OCI-LY1 (cell line): ENCODE results near the gene RINT1.

Experiments
- H2AFZ ChIP-seq: fragments of 200-600 bp; sonication (generic), shearing (Covaris generic); 2 replicates; pipeline ENCODE4 v1.6.0; 2014; ENCODE audit warnings: antibody characterized with exemption, mild to moderate bottlenecking, low read length
- H3F3A ChIP-seq: fragments of 200-600 bp; sonication (generic), shearing (Covaris generic); 2 replicates; pipeline ENCODE4 v1.6.0; 2014; ENCODE audit warnings: mild to moderate bottlenecking, antibody characterized with exemption, low read length, moderate library complexity; ENCODE audit not compliant: insufficient read depth
- H3K27ac ChIP-seq: fragments of 200-600 bp; sonication (generic); 2 replicates; pipeline ENCODE4 v1.5.1; 2014; ENCODE audit warnings: low read length, mixed run types, mild to moderate bottlenecking, low read depth; ENCODE audit not compliant: poor library complexity, severe bottlenecking
- H3K27me3 ChIP-seq: fragments of 200-600 bp; sonication (generic); 2 replicates; pipeline ENCODE4 v1.6.0; 2014; ENCODE audit warnings: antibody characterized with exemption, mild to moderate bottlenecking, low read length, moderate library complexity; ENCODE audit not compliant: insufficient read depth
- H3K36me3 ChIP-seq: fragments of 200-600 bp; sonication (generic); 2 replicates; pipeline ENCODE4 v1.6.1; 2014; ENCODE audit warnings: mild to moderate bottlenecking, antibody characterized with exemption, low read length, moderate library complexity, mixed read lengths; ENCODE audit not compliant: insufficient read depth
- H3K4me1 ChIP-seq: fragments of 200-600 bp; sonication (generic); 2 replicates; pipeline ENCODE4 v1.5.1; 2014; ENCODE audit warnings: mild to moderate bottlenecking, low read length, moderate library complexity; ENCODE audit not compliant: insufficient read depth, severe bottlenecking
- H3K4me2 ChIP-seq: fragments of 200-600 bp; sonication (generic), shearing (Covaris generic); 2 replicates; pipeline ENCODE4 v1.6.1; 2014; ENCODE audit warnings: low read length
- H3K4me3 ChIP-seq: fragments of 200-600 bp; sonication (generic); 2 replicates; pipeline ENCODE4 v1.5.1; 2014; ENCODE audit warnings: low read length, low read depth, mild to moderate bottlenecking, mixed read lengths; ENCODE audit not compliant: poor library complexity, severe bottlenecking
- H3K79me2 ChIP-seq: fragments of 200-600 bp; shearing (Covaris generic); 2 replicates; pipeline ENCODE4 v1.6.1; 2016; ENCODE audit warnings: mixed run types, low read length, mixed read lengths; ENCODE audit not compliant: insufficient read depth
- H3K9ac ChIP-seq: fragments of 200-600 bp; sonication (generic), shearing (Covaris generic); 2 replicates; pipeline ENCODE4 v1.6.1; 2014; ENCODE audit warnings: mild to moderate bottlenecking, low read length, mixed read lengths
- H3K9me2 ChIP-seq: fragments of 200-600 bp; sonication (generic), shearing (Covaris generic); 2 replicates; pipeline ENCODE4 v1.6.1; 2014; ENCODE audit warnings: low read depth, mild to moderate bottlenecking, low read length, mixed read lengths
- H3K9me3 ChIP-seq: fragments of 200-600 bp; shearing (Covaris generic); 2 replicates; pipeline ENCODE4 v1.6.1; 2014; ENCODE audit warnings: low read length, mixed read lengths
- H4K20me1 ChIP-seq: fragments of 200-600 bp; sonication (generic), shearing (Covaris generic); 2 replicates; pipeline ENCODE4 v1.6.0; 2016; ENCODE audit warnings: mild to moderate bottlenecking, low read length; ENCODE audit not compliant: insufficient read depth
- CTCF ChIP-seq: fragments of 200-600 bp; sonication (generic), shearing (Covaris generic); IDR thresholded peaks from 2 replicates; pipeline ENCODE4 v1.5.1; 2017; ENCODE audit warnings: mild to moderate bottlenecking, antibody characterized with exemption, low read length, moderate library complexity, mixed read lengths
- EZH2 ChIP-seq: fragments of 200-600 bp; sonication (generic), shearing (Covaris generic); IDR thresholded peaks from 2 replicates; pipeline ENCODE4 v1.8.0; 2017; ENCODE audit warnings: borderline replicate concordance, mixed run types, mild to moderate bottlenecking, antibody characterized with exemption, low read length, moderate library complexity, mixed read lengths

The RINT1 gene

DNA sequence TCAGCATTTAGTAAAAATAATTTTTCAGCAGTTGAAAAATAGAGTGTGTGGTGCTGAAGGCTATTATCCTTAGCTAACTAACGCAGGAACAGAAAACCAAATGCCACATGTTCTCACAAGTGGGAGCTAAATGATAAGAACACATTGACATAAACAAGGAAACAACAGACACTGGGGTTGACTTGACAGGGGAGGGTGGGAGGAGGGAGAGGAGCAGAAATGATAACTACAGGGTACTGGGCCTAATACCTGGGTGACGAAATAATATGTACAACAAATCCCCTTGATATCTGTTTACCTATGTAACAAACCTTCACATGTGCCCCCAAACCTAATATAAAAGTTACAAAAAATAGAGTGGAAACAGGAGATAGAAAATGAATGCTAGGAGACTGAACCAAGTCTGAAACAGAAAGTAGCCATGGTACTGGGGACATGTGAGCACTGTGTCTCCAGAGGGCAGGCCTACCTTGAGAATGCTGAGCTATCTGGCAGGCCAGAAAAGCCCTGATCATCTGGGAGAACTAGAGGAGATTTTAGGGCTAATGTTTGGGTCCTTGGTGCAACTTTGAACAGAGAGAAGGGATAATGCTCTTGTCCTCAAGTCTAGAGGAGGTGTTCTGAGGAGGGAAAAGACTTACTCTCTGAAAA, 54.0 kb downstream of the RINT1 start:
- Histone ChIP-seq H3K4me2 (no peak overlapping the region), H3K36me3 (no peaks in the 10 kb centered on the region), H3K4me3 (no peak overlapping the region), H3K9ac (no peak overlapping the region), H3K27me3 (no peaks in the 10 kb centered on the region), H3K4me1 (peaks cover 35% of the 10 kb centered on the region), H3F3A (no peaks in the 10 kb centered on the region), H3K79me2 (no peaks in the 10 kb centered on the region), H4K20me1 (no peaks in the 10 kb centered on the region), H3K27ac (no peak overlapping the region), H3K9me2 (no peaks in the 10 kb centered on the region), H2AFZ (peak overlapping the region; percentile 24; the same call in 1 of the 2 replicates), H3K9me3 (no peaks in the 10 kb centered on the region)
- TF ChIP-seq CTCF (no peak), EZH2 (no peak)

DNA sequence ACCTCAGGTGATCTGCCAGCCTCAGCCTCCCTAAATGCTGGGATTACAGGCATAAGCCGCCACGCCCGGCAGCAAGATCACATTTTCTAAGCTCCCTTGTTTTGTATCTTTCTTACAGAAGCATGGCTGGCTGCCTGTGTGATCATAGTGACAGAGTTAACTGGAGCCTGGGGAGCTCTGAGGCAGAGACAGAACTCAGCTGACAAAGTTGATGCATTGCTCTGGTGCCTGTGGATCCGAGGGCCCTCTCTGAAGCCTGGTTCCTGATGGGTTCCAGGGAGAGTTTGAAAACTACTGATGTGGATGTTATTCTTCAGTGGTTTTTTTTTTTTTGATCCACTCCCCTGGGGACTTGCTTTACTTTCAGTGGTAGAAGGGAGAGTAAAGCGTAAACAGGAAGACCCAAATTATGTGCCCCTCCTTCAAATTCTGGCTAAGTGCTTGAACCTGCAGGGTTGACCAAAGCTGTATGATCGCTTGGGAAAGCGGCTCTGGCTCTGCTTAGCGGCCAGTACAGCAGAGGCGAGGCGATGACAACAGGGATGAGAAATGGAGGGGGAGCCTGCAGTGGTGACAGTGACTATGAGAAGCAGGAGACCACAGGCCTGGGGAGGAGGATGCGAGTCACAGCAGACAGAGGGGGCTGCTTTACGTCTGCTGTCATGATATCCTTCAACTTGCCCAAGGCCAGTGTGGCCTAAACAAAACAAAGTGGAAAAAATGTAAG, 56.1 kb downstream of the RINT1 start:
- H3K9me3 ChIP-seq: no peaks in the 10 kb centered on the region
- H3K9ac ChIP-seq: peak overlapping the region; percentile 19; the same call in 1 of the 2 replicates
- H3K9me2 ChIP-seq: no peaks in the 10 kb centered on the region
- TF ChIP-seq CTCF: no peak
- TF ChIP-seq EZH2: no peak
- H3K4me3 ChIP-seq: no peak overlapping the region
- H3K4me2 ChIP-seq: peak overlapping the region; percentile 30; the same call in 1 of the 2 replicates
- no peaks in the 10 kb centered on the region for H3K79me2 ChIP-seq
- H3F3A ChIP-seq: no peaks in the 10 kb centered on the region
- H3K4me1 ChIP-seq: peaks cover 36% of the 10 kb centered on the region
- H3K27ac ChIP-seq: peak overlapping the region; percentile 50
- H4K20me1 ChIP-seq: no peaks in the 10 kb centered on the region
- peak overlapping the region; percentile 90 for H2AFZ ChIP-seq
- no peaks in the 10 kb centered on the region for H3K27me3 ChIP-seq
- H3K36me3 ChIP-seq: no peaks in the 10 kb centered on the region

DNA sequence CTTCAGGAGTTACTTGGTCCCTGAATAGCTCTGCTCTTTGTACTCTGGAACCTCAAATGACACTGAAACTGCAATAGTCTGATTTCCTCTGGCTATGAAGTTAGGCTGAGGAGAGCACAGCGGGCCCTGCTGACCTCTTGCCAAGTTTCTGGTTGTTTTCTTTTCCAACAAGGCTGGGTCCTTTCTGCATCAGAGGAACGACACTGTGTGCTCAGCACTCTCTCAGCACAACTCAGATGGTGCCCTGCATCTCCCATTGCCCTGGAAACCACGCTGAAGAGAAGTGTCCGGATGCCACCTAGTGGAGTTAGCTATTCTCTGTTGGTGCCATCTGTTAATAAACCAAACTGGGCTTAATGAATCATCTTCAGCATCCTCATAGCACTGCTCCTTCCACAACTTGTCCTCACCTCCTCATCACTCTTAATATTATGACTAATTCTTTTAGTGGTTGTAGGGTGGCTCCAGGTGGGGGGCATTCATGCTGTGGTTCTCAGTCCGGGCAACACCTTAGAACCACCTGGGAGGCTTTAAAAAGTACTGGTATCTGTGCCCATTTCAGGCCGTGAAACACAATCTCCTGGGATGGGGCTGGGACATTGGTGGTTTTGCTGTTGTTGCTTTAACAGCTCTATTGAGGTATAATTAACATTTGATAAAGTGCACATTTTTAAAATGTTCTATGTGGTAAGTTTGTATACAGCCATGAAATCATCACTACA, 57.5 kb downstream of the RINT1 start:
- no peaks in the 10 kb centered on the region for H3K27me3 ChIP-seq
- H3K4me2 ChIP-seq: no peak overlapping the region
- no peaks in the 10 kb centered on the region for H3F3A ChIP-seq
- no peak overlapping the region for H3K9ac ChIP-seq
- no peak overlapping the region for H3K27ac ChIP-seq
- TF ChIP-seq CTCF (peak; percentile 98), EZH2 (no peak)
- no peak overlapping the region for H3K4me3 ChIP-seq
- H2AFZ ChIP-seq: no peak overlapping the region
- H3K9me3 ChIP-seq: no peaks in the 10 kb centered on the region
- no peaks in the 10 kb centered on the region for H3K79me2 ChIP-seq
- no peaks in the 10 kb centered on the region for H3K9me2 ChIP-seq
- H3K36me3 ChIP-seq: no peaks in the 10 kb centered on the region
- peaks cover 51% of the 10 kb centered on the region for H3K4me1 ChIP-seq
- H4K20me1 ChIP-seq: no peaks in the 10 kb centered on the region
